GM19324 (cell line): ENCODE data around the gene PRRT4.

ENCODE experiments used
- ATAC-seq: cut with Tn5 transposase; IDR thresholded peaks from one replicate; pipeline ENCODE4 v1.9.1; 2021; ENCODE audit warnings: mild to moderate bottlenecking, moderate library complexity; ENCODE audit not compliant: unreplicated experiment, low FRiP score

Gene PRRT4

GRCh38 chr7:128350708-128351295, 10.7 kb downstream of the PRRT4 start:
- ATAC-seq = no peak

GRCh38 chr7:128349466-128349825, 12.0 kb downstream of the PRRT4 start:
- no peak for ATAC-seq

- ATAC-seq = no peak
These were observed 13.8 kb downstream of the PRRT4 start for GRCh38 chr7:128347647-128348097.

DNA sequence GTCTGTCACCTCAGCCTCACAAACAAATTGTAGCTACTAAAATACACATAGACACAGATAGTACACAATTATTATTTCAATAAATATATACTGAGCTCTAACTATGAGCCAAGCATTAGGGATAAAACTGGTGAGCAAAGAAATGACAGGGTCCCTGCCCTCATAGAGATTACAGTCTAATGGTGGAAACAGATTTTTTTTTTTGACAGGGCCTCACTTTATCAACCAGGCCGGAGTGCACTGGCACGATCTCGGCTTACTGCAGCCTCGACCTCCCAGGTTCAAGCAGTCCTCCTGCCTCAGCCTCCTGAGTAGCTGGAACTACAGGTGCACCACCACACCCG, 17.1 kb downstream of the PRRT4 start:
- no peak for ATAC-seq

GRCh38 chr7:128343554-128344430, 17.7 kb downstream of the PRRT4 start, which contains the start of gene RBM28:
Gene RBM28 (minus strand): TSS chr7:128343908. CDS start chr7:128343793, 115 bp downstream.
- ATAC-seq = peak; percentile 91

GRCh38 chr7:128341733-128342132, 19.8 kb downstream of the PRRT4 start:
- no peak for ATAC-seq

DNA sequence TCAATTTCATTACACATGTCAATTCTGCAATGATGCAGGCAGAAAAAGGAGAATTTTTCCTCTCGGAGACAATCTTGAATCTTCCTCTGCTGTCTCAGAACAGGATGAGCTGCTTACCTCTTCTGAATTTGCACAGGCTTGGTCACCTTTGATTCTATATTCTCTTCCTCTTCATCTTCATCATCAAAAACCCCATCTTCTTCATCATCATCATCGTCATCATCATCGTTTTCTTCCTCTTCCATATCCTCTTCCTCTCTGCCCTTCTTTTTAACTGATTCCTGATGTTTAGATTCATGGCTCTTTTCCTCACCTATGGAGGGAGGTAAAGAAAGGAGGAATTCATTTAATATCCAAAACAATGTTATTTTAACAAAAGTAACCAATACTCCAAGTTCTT, 25.8 kb downstream of the PRRT4 start:
- ATAC-seq = no peak

DNA sequence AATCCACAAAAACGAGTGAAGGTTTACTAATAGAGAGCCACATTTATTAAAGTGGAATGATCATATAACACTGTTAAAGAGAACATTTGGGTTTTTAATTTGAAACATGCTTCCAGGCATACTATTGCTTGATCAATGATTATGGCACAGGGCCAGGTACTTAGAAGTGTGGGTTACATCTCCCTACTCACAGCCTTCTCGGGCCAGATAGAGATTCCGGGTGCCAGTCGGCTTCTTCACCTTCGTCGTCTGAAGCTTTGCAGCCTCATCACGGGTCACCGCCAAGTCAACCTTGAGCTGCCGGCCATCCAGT, 37.2 kb downstream of the PRRT4 start:
- ATAC-seq = no peak

- no peak for ATAC-seq
These were observed 37.8 kb downstream of the PRRT4 start for GRCh38 chr7:128323459-128324367.

DNA sequence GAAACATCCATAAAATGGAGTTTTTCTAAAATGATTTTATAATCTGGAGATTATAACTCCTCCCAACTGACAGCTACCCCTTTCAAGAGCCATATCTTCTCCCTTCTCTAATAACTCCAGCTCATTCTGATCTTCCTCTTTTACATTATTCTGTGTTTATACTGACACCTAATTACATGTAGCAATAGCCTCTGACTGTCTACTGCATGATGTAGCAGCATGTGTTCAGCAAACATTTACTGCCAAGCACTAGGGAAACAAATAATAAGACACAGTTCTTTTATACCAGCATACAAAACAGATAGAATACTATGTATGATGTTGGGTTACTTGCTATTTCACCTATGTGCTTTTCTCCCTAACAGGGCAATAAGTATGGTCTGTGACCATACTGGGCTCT, 38.5 kb downstream of the PRRT4 start:
- no peak for ATAC-seq

- no peak for ATAC-seq
These were observed 39.3 kb downstream of the PRRT4 start for GRCh38 chr7:128322040-128322643.

DNA sequence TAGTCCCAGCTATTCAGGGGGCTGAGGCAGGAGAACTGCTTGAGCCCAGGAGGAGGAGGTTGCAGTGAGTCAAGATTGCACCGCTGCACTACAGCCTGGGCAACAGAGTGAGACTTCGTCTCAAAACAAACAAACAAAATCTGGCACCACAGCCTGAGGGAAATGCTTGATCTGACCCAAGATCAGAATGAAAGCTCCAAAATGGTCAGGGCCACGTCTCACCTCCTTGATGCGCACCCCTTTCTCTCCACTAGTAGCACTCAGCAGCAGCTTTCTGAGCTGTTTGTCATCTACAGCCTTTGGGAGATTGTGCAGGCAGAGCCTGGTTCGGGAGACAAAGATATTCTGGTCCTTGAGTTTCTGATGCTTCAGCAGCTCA, 40.5 kb downstream of the PRRT4 start:
- ATAC-seq = no peak

DNA sequence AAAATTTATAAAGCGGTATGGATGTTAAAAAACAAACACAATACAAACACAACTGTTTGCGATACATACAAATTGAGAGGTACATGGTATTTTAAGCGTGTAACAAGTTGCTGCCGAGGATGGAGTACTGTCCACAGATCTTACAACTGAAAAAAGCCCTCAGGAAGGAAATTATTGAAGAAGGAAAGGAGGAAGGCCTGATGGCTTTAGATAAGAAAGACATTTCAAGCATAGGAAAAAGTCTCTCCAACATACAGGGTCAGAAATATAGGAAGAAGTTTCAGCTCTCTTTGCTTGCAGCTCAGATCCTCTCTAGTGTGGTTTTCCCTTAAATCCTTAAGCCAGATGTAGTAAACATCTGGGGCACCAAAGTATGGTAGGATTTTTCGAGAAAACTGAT, 42.8 kb downstream of the PRRT4 start:
- no peak for ATAC-seq

GRCh38 chr7:128311013-128311412, 50.5 kb downstream of the PRRT4 start:
- ATAC-seq = no peak

DNA sequence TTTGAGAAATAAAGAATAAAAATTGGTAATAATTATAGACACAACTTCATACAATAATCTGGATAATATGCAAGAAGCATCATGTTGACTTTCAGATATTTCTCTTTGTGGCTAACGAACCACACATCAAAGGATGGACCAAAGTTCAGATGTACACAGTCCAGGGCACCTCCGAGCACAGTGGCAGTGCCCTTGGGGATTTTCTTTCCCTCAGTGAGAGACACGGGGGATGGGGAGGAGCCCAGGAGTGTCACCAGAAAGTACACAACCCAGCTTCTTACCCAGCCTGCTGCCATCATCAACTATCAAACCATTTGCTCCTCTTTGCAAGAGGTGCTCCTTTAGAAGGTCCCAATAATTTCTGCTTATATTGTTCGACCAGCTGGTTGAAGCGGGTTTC, 51.0 kb downstream of the PRRT4 start:
- no peak for ATAC-seq

DNA sequence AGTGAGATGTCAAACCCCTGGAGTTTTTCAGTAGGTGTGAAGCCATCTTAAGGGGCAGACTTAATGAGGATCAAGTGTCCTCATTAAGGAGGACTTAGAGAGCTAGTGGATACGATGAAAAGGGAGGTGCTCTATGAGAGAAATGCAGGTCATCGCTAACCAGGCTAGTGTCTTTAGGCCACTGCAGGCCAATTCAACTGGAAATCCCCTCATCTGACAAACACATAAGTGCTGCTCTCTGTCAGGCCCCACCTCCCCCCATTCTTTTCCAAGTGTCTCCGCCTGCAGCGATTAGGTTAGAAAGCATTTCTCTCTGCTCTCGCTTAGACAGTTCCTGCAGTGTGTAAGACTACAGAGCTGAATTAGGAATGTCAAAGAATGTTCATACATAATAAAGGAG, 51.5 kb downstream of the PRRT4 start:
- no peak for ATAC-seq

GRCh38 chr7:128309124-128309523, 52.4 kb downstream of the PRRT4 start:
- ATAC-seq = no peak

- ATAC-seq = no peak
These were observed 54.4 kb downstream of the PRRT4 start for GRCh38 chr7:128307061-128307460.

DNA sequence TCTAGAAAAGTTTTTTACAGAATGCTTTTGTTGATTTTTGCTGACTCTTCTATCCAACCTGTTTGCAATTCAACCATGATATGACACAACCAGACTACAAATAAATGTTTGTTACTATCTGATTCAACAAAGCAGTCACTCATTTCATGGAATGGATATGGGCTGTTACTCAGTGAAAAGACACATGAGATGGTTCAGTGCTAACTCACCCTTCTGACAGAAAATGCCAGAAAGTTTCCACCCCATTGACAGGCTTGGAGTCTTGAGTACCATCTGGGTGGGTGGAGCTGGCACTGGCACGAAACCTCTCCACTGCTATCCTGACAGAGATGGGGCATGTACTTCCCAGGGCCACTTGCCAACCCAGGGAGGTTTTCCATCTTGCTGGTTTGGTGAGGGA, 57.3 kb downstream of the PRRT4 start:
- no peak for ATAC-seq

GRCh38 chr7:128303643-128304042, 57.8 kb downstream of the PRRT4 start:
- no peak for ATAC-seq

DNA sequence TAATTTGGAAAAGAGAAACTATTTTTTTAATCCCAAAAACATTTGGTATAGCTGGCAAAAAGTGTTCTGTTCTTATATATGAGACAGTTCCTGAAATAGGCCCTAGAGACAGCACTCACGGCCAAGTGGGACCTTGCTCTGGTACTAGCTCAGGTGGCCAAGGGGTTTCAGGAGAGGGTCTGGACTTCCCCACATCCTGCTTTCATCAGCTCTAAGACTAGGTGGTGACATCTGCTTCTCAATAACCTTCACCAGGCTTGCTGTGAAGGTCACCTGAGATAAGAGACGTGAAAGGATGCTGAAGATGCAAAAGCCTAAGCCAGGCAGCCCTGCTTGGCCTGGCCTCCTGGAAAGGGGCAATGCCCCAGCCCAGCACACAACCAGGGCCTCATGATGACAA, 58.4 kb downstream of the PRRT4 start:
- ATAC-seq = no peak
